Measurements from ENCODE around the gene NDUFA11. TPM values are rescaled to one million over a fixed set of nuclear protein-coding genes. Genes with fewer than 3 reads are reported as not detected.
"Not testable (repeated sequence)": the region's sequence is repeated elsewhere in the genome, so short reads cannot be mapped to it uniquely, and the experiment has no call there.

The NDUFA11 gene
- polyA plus RNA-seq, 3 donors = 188 to 552 (median 396) TPM

- H3K27ac Mint-ChIP-seq; H3K4me3 Mint-ChIP-seq; DNase-seq; H3K4me1 Mint-ChIP-seq; intact Hi-C loops (cut with micrococcal nuclease); H3K9me3 ChIP-seq (replicated peaks in 1 of 2; ENCODE audit: control insufficient read depth in 1 of 2, insufficient read depth in 1 of 2, low read length in 2 of 2); H3K27me3 Mint-ChIP-seq (ENCODE audit: low read depth in 3 of 3); H3K79me2 ChIP-seq (ENCODE audit: insufficient read depth, low read length); H3K4me1 ChIP-seq (ENCODE audit: control insufficient read depth in 1 of 2, insufficient read depth in 2 of 2, low read length in 2 of 2); H3K27me3 ChIP-seq (ENCODE audit: control insufficient read depth in 2 of 2, insufficient read depth in 2 of 2, low read length in 2 of 2); H3K9ac ChIP-seq (ENCODE audit: insufficient read depth, low read length, poor library complexity, severe bottlenecking); H3K4me3 ChIP-seq (replicated peaks in 1 of 3; ENCODE audit: low read depth in 2 of 3, low read length in 3 of 3); H3K36me3 ChIP-seq (replicated peaks in 1 of 2; ENCODE audit: control insufficient read depth in 1 of 2, insufficient read depth in 2 of 2, low read length in 2 of 2); H3K27ac ChIP-seq (ENCODE audit: low read depth in 1 of 2, low read length in 2 of 2); H3K9me3 Mint-ChIP-seq; H3K4me2 ChIP-seq (replicated peaks; ENCODE audit: extremely low read depth, low read length, poor library complexity, severe bottlenecking); H3K36me3 Mint-ChIP-seq; H2AFZ ChIP-seq (ENCODE audit: insufficient read depth, low read depth, low read length, poor library complexity, severe bottlenecking); H4K20me1 ChIP-seq (ENCODE audit: insufficient read depth, low read length): not testable (repeated sequence)
- 91% methylated on average over 10 of the region's 10 CpGs for WGBS (ENCODE audit: insufficient coverage)
These were observed 55.7 kb downstream of the NDUFA11 start for GRCh38 chr19:5847846-5848245.

Other genes with a start within 250 kb of the NDUFA11 start
- gene MICOS13, start 223.3 kb downstream of the NDUFA11 start, polyA plus RNA-seq = 10 to 100 TPM; 22.5 to 82.7 (median 78.6) TPM
- gene HSD11B1L, start 222.8 kb downstream of the NDUFA11 start, polyA plus RNA-seq = 1 to 10 TPM; 1.9 to 2.5 (median 2.4) TPM
- gene RPL36, start 213.5 kb downstream of the NDUFA11 start, polyA plus RNA-seq = 100 to 1,000 TPM; 336 to 708 (median 627) TPM
- gene LONP1, start 183.6 kb downstream of the NDUFA11 start, polyA plus RNA-seq = 10 to 100 TPM; 12.1 to 37.2 (median 13.8) TPM
- not detected for gene CATSPERD, start 183.2 kb downstream of the NDUFA11 start, polyA plus RNA-seq
- gene PRR22, start 119.0 kb downstream of the NDUFA11 start, polyA plus RNA-seq = 1 to 10 TPM in 1 of 3 donors, under 1 TPM in 1, not detected in 1; 0.15 to 1.6 TPM
- gene DUS3L, start 112.6 kb downstream of the NDUFA11 start, polyA plus RNA-seq = 10 to 100 TPM; 17.4 to 40.2 (median 23.4) TPM
- gene NRTN, start 98.7 kb downstream of the NDUFA11 start, polyA plus RNA-seq = not detected
- gene FUT6, start 64.1 kb downstream of the NDUFA11 start, polyA plus RNA-seq = not detected
- gene FUT3, start 52.3 kb downstream of the NDUFA11 start, polyA plus RNA-seq = not detected
- not detected for gene FUT5, start 33.2 kb downstream of the NDUFA11 start, polyA plus RNA-seq
- 10 to 100 TPM in 1 of 3 donors, 1 to 10 TPM in 2; 3.1 to 13.0 (median 4.3) TPM for gene VMAC, start 1.1 kb upstream of the NDUFA11 start, polyA plus RNA-seq
- 10 to 100 TPM in 1 of 3 donors, under 1 TPM in 2; 0.34 to 34.8 (median 0.72) TPM for gene CAPS, start 10.5 kb upstream of the NDUFA11 start, polyA plus RNA-seq
- gene RANBP3, start 74.3 kb upstream of the NDUFA11 start, polyA plus RNA-seq = 10 to 100 TPM in 1 of 3 donors, 1 to 10 TPM in 2; 4.5 to 49.5 (median 8.1) TPM
- 10 to 100 TPM in 1 of 3 donors, 1 to 10 TPM in 2; 5.7 to 12.9 (median 8.7) TPM for gene RFX2, start 206.7 kb upstream of the NDUFA11 start, polyA plus RNA-seq
- gene ACSBG2, start 231.9 kb upstream of the NDUFA11 start, polyA plus RNA-seq = not detected